IMR-90 (cell line): ENCODE data around the gene SPAG16. TPM values are rescaled to one million over a fixed set of nuclear protein-coding genes. Genes with fewer than 3 reads are reported as not detected.

Experiments
- ATAC-seq: fragments of 200-7000 bp; cut with Tn5 transposase; 2 replicates; pipeline ENCODE4 v1.9.1; 2020; ENCODE audit warnings: low read depth, mild to moderate bottlenecking, moderate library complexity
- BruUV-seq: library from RNA; stranded (reverse); fragments of 400-500 nt; replicated peaks from 2 replicates; lab custom pipeline; 2021; lab: Mats Ljungman, UMichigan
- CTCF ChIA-PET: fragments of 300-600 bp; formaldehyde crosslinking; extraction: SDS; loops from one replicate; lab custom pipeline; 2021; ENCODE audit warnings: antibody characterized with exemption; lab: Yijun Ruan, JAX
- POLR2A ChIA-PET: fragments of 300-600 bp; sonication (Branson Sonifier 250); formaldehyde crosslinking; loops from one replicate; lab custom pipeline; 2022; ENCODE audit warnings: antibody characterized with exemption; ENCODE audit not compliant: unreplicated experiment; lab: Charles Lee
- DNase-seq: peaks from one replicate; pipeline ENCODE4 v3.0.0; 2013
- H2AFZ ChIP-seq: replicated peaks from 2 replicates; pipeline ENCODE3; 2013; ENCODE audit warnings: low read length, mild to moderate bottlenecking; ENCODE audit not compliant: poor library complexity
- H2AK5ac ChIP-seq: 2 replicates; pipeline ENCODE4 v1.6.1; 2013; ENCODE audit warnings: low read depth, low read length, inconsistent platforms
- H2AK9ac ChIP-seq: replicated peaks from 2 replicates; pipeline ENCODE3; 2013; ENCODE audit warnings: mild to moderate bottlenecking, low read depth, low read length, moderate library complexity; ENCODE audit not compliant: poor library complexity
- H2BK120ac ChIP-seq: 2 replicates; pipeline ENCODE4 v1.6.1; 2013; ENCODE audit warnings: low read depth, low read length, inconsistent platforms
- H2BK15ac ChIP-seq: 3 replicates; pipeline ENCODE4 v1.6.1; 2013; ENCODE audit warnings: low read depth, low read length, inconsistent platforms
- H2BK20ac ChIP-seq: 2 replicates; pipeline ENCODE4 v1.6.1; 2013; ENCODE audit warnings: low read depth, mild to moderate bottlenecking, inconsistent platforms, low read length, moderate library complexity
- H2BK5ac ChIP-seq: 2 replicates; pipeline ENCODE4 v1.6.1; 2013; ENCODE audit warnings: mild to moderate bottlenecking, low read depth, low read length, inconsistent platforms; ENCODE audit not compliant: poor library complexity, severe bottlenecking
- H3K14ac ChIP-seq: replicated peaks from 2 replicates; pipeline ENCODE4 v1.6.1; 2013; ENCODE audit warnings: low read depth, low read length, inconsistent platforms
- H3K18ac ChIP-seq: 2 replicates; pipeline ENCODE4 v1.6.1; 2013; ENCODE audit warnings: low read depth, low read length, control low read depth
- H3K23ac ChIP-seq: 2 replicates; pipeline ENCODE4 v1.6.1; 2013; ENCODE audit warnings: low read depth, low read length, inconsistent platforms
- H3K27ac ChIP-seq: 2 replicates; pipeline ENCODE4 v1.5.1; 2013; ENCODE audit warnings: mild to moderate bottlenecking, control low read depth, low read length; ENCODE audit not compliant: insufficient read depth
- H3K27me3 ChIP-seq: 2 replicates; pipeline ENCODE4 v1.6.1; 2013; ENCODE audit warnings: low read length; ENCODE audit not compliant: control insufficient read depth, insufficient read depth
- H3K36me3 ChIP-seq: 2 replicates; pipeline ENCODE4 v1.6.1; 2013; ENCODE audit warnings: low read length, mixed read lengths; ENCODE audit not compliant: control insufficient read depth, insufficient read depth
- H3K4ac ChIP-seq: 2 replicates; pipeline ENCODE4 v1.6.1; 2013; ENCODE audit warnings: low read depth, low read length, inconsistent platforms
- H3K4me1 ChIP-seq: 2 replicates; pipeline ENCODE4 v1.6.1; 2013; ENCODE audit warnings: low read length, mixed read lengths; ENCODE audit not compliant: control insufficient read depth, insufficient read depth
- H3K4me2 ChIP-seq: 2 replicates; pipeline ENCODE4 v1.6.1; 2013; ENCODE audit warnings: low read depth, mild to moderate bottlenecking, control low read depth, low read length, moderate library complexity
- H3K4me3 ChIP-seq: 2 replicates; pipeline ENCODE4 v1.5.1; 2013; ENCODE audit warnings: low read depth, mild to moderate bottlenecking, control low read depth, low read length, moderate library complexity; ENCODE audit not compliant: insufficient read depth
- H3K56ac ChIP-seq: 2 replicates; pipeline ENCODE4 v1.6.1; 2013; ENCODE audit warnings: low read length, inconsistent platforms; ENCODE audit not compliant: insufficient read depth; ENCODE audit errors: extremely low read depth
- H3K79me1 ChIP-seq, 2 experiments: 2 replicates each; pipeline ENCODE4 v1.6.1; 2013; ENCODE audit warnings: low read length in 2 of 2, inconsistent platforms in 1 of 2, low read depth in 1 of 2
- H3K9ac ChIP-seq: 2 replicates; pipeline ENCODE4 v1.6.1; 2013; ENCODE audit warnings: low read depth, low read length, control low read depth
- H3K9me1 ChIP-seq: 2 replicates; pipeline ENCODE4 v1.6.1; 2013; ENCODE audit warnings: low read length, inconsistent platforms; ENCODE audit not compliant: insufficient read depth
- H3K9me3 ChIP-seq: 2 replicates; pipeline ENCODE4 v1.6.1; 2013; ENCODE audit warnings: low read length; ENCODE audit not compliant: control insufficient read depth, insufficient read depth
- H4K20me1 ChIP-seq: 2 replicates; pipeline ENCODE4 v1.6.1; 2013; ENCODE audit warnings: low read length, inconsistent platforms; ENCODE audit not compliant: insufficient read depth
- H4K5ac ChIP-seq: 2 replicates; pipeline ENCODE4 v1.6.1; 2013; ENCODE audit warnings: mild to moderate bottlenecking, low read depth, low read length, control low read depth
- H4K8ac ChIP-seq, 2 experiments: 2 replicates each; pipeline ENCODE4 v1.6.1; 2013; ENCODE audit warnings: low read depth in 2 of 2, low read length in 2 of 2, control low read depth in 1 of 2, inconsistent platforms in 1 of 2
- H4K91ac ChIP-seq: 2 replicates; pipeline ENCODE4 v1.6.1; 2013; ENCODE audit warnings: low read depth, low read length, inconsistent platforms; ENCODE audit not compliant: insufficient read depth
- BHLHE40 ChIP-seq: fragments of 150-350 bp; IDR thresholded peaks from 2 replicates; pipeline ENCODE4 v1.6.1; 2016; ENCODE audit warnings: mild to moderate bottlenecking, low read depth, low read length
- CEBPB ChIP-seq: IDR thresholded peaks from 2 replicates; pipeline ENCODE4 v1.6.1; 2012; ENCODE audit warnings: low read depth, low read length, improper control_type of control experiment
- CHD1 ChIP-seq: IDR thresholded peaks from 2 replicates; pipeline ENCODE4 v1.6.1; 2012; ENCODE audit warnings: low read depth, low read length, improper control_type of control experiment
- ELK1 ChIP-seq: fragments of 150-350 bp; IDR thresholded peaks from 2 replicates; pipeline ENCODE4 v1.6.1; 2016; ENCODE audit warnings: low read depth, mild to moderate bottlenecking, low read length, moderate library complexity, borderline replicate concordance
- FOS ChIP-seq: fragments of 150-350 bp; IDR thresholded peaks from 2 replicates; pipeline ENCODE4 v1.6.1; 2016; ENCODE audit warnings: low read depth, low read length
- MAFK ChIP-seq: IDR thresholded peaks from 2 replicates; pipeline ENCODE4 v1.6.1; 2012; ENCODE audit warnings: low read depth, low read length, improper control_type of control experiment
- MAZ ChIP-seq: IDR thresholded peaks from 2 replicates; pipeline ENCODE4 v1.6.1; 2012; ENCODE audit warnings: low read depth, mild to moderate bottlenecking, low read length, improper control_type of control experiment, moderate library complexity, borderline replicate concordance
- MXI1 ChIP-seq: IDR thresholded peaks from 2 replicates; pipeline ENCODE4 v1.6.1; 2012; ENCODE audit warnings: low read depth, mild to moderate bottlenecking, low read length, moderate library complexity, borderline replicate concordance
- NFE2L2 ChIP-seq: fragments of 150-350 bp; IDR thresholded peaks from 2 replicates; pipeline ENCODE4 v1.6.1; 2016; ENCODE audit warnings: low read depth, mild to moderate bottlenecking, low read length
- POLR2A ChIP-seq: IDR thresholded peaks from 2 replicates; pipeline ENCODE4 v1.6.1; 2012; ENCODE audit warnings: mild to moderate bottlenecking, low read depth, low read length
- RAD21 ChIP-seq: IDR thresholded peaks from 2 replicates; pipeline ENCODE4 v1.6.1; 2012; ENCODE audit warnings: low read length, improper control_type of control experiment
- RCOR1 ChIP-seq: IDR thresholded peaks from 2 replicates; pipeline ENCODE4 v1.6.1; 2012; ENCODE audit warnings: mild to moderate bottlenecking, low read length, improper control_type of control experiment; ENCODE audit not compliant: insufficient replicate concordance
- RFX5 ChIP-seq: IDR thresholded peaks from 2 replicates; pipeline ENCODE4 v1.8.0; 2012; ENCODE audit warnings: low read depth, mild to moderate bottlenecking, low read length, moderate library complexity
- SMC3 ChIP-seq: fragments of 150-350 bp; IDR thresholded peaks from 2 replicates; pipeline ENCODE4 v1.6.1; 2016; ENCODE audit warnings: low read depth, mild to moderate bottlenecking, antibody characterized with exemption, low read length, moderate library complexity
- USF2 ChIP-seq: fragments of 150-350 bp; IDR thresholded peaks from 2 replicates; pipeline ENCODE4 v1.6.1; 2017; ENCODE audit warnings: mild to moderate bottlenecking, antibody characterized with exemption, low read length, low read depth
- WGBS, 2 experiments: methylation state at CpG; one replicate each; pipeline versions ENCODE4 v1.1.5 to v1.1.7; 2013; ENCODE audit warnings: missing lambda C conversion rate in 2 of 2; ENCODE audit not compliant: insufficient read length in 1 of 2; ENCODE audit errors: extremely low coverage in 2 of 2; 5-methylcytosine and 5-hydroxymethylcytosine counted together
- dilution Hi-C: fragments of 300-500 bp; cut with HindIII; formaldehyde crosslinking; loops from one replicate; pipeline ENCODE4 v1.14.3; 2018; ENCODE audit warnings: low sequenced_read_pairs; ENCODE audit not compliant: unreplicated experiment
- in situ Hi-C: fragments of 300-500 bp; cut with MboI; formaldehyde crosslinking; loops from 3 replicates; pipeline ENCODE4 v1.14.3; 2019; ENCODE audit warnings: low sequenced_read_pairs, inconsistent platforms, mixed read lengths
- intact Hi-C: fragments of 100-400 bp; cut with micrococcal nuclease; formaldehyde crosslinking; loops from 2 replicates; pipeline ENCODE4 v1.10.0; 2022
- polyA plus RNA-seq, 3 experiments: library from polyadenylated mRNA; depleted of rRNA; stranded (reverse); fragments of >200 nt; gene quantifications; 2 replicates each; pipeline ENCODE4 v1.2.3, GENCODE V29; 2012; ENCODE audit warnings: low replicate concordance in 1 of 3
- total RNA-seq: library from RNA; depleted of rRNA; stranded (reverse); fragments of >200 nt; gene quantifications from 2 replicates; pipeline ENCODE4 v1.2.3, GENCODE V29; 2012
- TF ChIP-seq, protein P1 (sequence below): conservative IDR thresholded peaks from 2 replicates; pipeline ENCODE4 v1.5.1; 2012; ENCODE audit warnings: mild to moderate bottlenecking, low read depth, low read length, improper control_type of control experiment

The SPAG16 gene
- total and polyA plus RNA-seq, 2 of the 4 experiments (the other 2 are of a cell fraction): 7.3 to 13.5 TPM

DNA sequence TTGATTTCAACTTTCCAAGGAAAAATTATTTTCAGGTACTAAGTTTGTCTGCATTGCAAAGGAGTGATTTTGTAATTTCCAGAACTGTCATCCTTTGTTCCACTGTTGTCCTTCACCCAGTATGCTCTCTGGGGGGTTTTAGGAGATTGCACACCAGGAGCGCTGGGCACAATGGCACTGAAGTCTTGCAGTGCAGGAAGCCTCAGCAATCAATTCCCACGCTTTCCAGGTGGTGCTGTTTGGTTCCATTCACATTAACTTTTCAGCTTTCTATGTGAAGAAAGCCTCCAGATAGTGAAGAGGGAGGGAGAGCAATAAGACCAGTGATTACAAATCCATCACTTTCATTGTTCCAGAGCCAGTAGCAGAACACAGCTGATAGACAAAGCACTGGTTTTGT, 782.6 kb downstream of the SPAG16 start:
- POLR2A ChIA-PET: no interaction called here
- dilution Hi-C loops: no loop called here
- intact Hi-C loops: no loop called here

More for the DNA sequence above, 782.6 kb downstream of the SPAG16 start:
- no peaks in the 10 kb centered on the region for H3K27me3 ChIP-seq
- in situ Hi-C loops: no loop called here
- H3K4me3 ChIP-seq: no peak overlapping the region
- H3K4ac ChIP-seq: no peak overlapping the region
- H2BK5ac ChIP-seq: no peak overlapping the region
- WGBS, 2 experiments: no CpG with 5 or more reads among the region's 2 CpGs
- no peak overlapping the region for H4K91ac ChIP-seq
- no TSS peak for BruUV-seq
- no peak overlapping the region for H3K9ac ChIP-seq
- H3K36me3 ChIP-seq: no peaks in the 10 kb centered on the region
- H2AFZ ChIP-seq: no peak overlapping the region
- no peak overlapping the region for H4K5ac ChIP-seq
- H2BK15ac ChIP-seq: no peak overlapping the region
- H2AK9ac ChIP-seq: no peak overlapping the region
- H3K14ac ChIP-seq: no peak overlapping the region
- no peaks in the 10 kb centered on the region for H3K79me1 ChIP-seq
- H3K23ac ChIP-seq: no peak overlapping the region
- no peaks in the 10 kb centered on the region for H3K9me1 ChIP-seq
- no peak for TF ChIP-seq MAFK
- no peak for TF ChIP-seq RCOR1
- no peak for TF ChIP-seq USF2
- TF ChIP-seq MXI1: no peak
- no peak for TF ChIP-seq POLR2A
- no peak for TF ChIP-seq NFE2L2
- no peak for TF ChIP-seq CHD1
- no peak for TF ChIP-seq BHLHE40
- no peak for TF ChIP-seq CEBPB
- no peak for TF ChIP-seq MAZ
- no peak for TF ChIP-seq SMC3
- no peak for TF ChIP-seq RFX5
- TF ChIP-seq, protein P1, sequence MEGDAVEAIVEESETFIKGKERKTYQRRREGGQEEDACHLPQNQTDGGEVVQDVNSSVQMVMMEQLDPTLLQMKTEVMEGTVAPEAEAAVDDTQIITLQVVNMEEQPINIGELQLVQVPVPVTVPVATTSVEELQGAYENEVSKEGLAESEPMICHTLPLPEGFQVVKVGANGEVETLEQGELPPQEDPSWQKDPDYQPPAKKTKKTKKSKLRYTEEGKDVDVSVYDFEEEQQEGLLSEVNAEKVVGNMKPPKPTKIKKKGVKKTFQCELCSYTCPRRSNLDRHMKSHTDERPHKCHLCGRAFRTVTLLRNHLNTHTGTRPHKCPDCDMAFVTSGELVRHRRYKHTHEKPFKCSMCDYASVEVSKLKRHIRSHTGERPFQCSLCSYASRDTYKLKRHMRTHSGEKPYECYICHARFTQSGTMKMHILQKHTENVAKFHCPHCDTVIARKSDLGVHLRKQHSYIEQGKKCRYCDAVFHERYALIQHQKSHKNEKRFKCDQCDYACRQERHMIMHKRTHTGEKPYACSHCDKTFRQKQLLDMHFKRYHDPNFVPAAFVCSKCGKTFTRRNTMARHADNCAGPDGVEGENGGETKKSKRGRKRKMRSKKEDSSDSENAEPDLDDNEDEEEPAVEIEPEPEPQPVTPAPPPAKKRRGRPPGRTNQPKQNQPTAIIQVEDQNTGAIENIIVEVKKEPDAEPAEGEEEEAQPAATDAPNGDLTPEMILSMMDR: no peak
- no peak for TF ChIP-seq FOS
- TF ChIP-seq RAD21: no peak
- TF ChIP-seq ELK1: no peak
- CTCF ChIA-PET: no interaction called here
- H4K20me1 ChIP-seq: no peaks in the 10 kb centered on the region
- no peaks in the 10 kb centered on the region for H3K9me3 ChIP-seq
- no peak overlapping the region for H3K27ac ChIP-seq
- no peak overlapping the region for H2BK20ac ChIP-seq
- no peak overlapping the region for H3K56ac ChIP-seq
- H3K18ac ChIP-seq: no peak overlapping the region
- H2AK5ac ChIP-seq: no peak overlapping the region
- no peak overlapping the region for H3K4me2 ChIP-seq
- H2BK120ac ChIP-seq: no peak overlapping the region
- H4K8ac ChIP-seq: no peak overlapping the region
- DNase-seq (no peak), ATAC-seq (no peak)
- H3K4me1 ChIP-seq: no peaks in the 10 kb centered on the region
